ENCODE data around the gene FAM118A. TPM values are rescaled to one million over a fixed set of nuclear protein-coding genes. Genes with fewer than 3 reads are reported as not detected.

The FAM118A gene
- total RNA-seq, 6 experiments from 2014 or later, result 8.6 to 13.2 (median 10.7) TPM

GRCh38 chr22:45376009-45376408 is 66.3 kb downstream of the FAM118A start:
- Mint-ChIP-seq H3K27me3 (ENCODE audit: insufficient read depth) (peaks cover 19% of the 10 kb centered on the region), H3K4me1 (ENCODE audit: low read depth) (no peaks in the 10 kb centered on the region), H3K27ac (no peak overlapping the region), H3K36me3 (ENCODE audit: low read depth) (no peaks in the 10 kb centered on the region; the same call in 1 of the 2 replicates), H3K4me3 (no peak overlapping the region), H3K9me3 (peaks cover 5% of the 10 kb centered on the region; the same call in 1 of the 2 replicates)
- no peak for TF ChIP-seq CTCF (IDR thresholded peaks at IDR 0.05)
- no peak for DNase-seq

GRCh38 chr22:45376703-45377102 is 67.0 kb downstream of the FAM118A start:
- no peak overlapping the region for H3K27ac Mint-ChIP-seq
- DNase-seq, result no peak
- H3K27me3 Mint-ChIP-seq (ENCODE audit: insufficient read depth), result peaks cover 18% of the 10 kb centered on the region
- no peaks in the 10 kb centered on the region for H3K4me1 Mint-ChIP-seq (ENCODE audit: low read depth)
- H3K9me3 Mint-ChIP-seq, result peaks cover 5% of the 10 kb centered on the region; the same call in 1 of the 2 replicates
- no peaks in the 10 kb centered on the region; the same call in 1 of the 2 replicates for H3K36me3 Mint-ChIP-seq (ENCODE audit: low read depth)
- H3K4me3 Mint-ChIP-seq, result no peak overlapping the region
- TF ChIP-seq CTCF (IDR thresholded peaks at IDR 0.05), result no peak

GRCh38 chr22:45381348-45381747 is 71.6 kb downstream of the FAM118A start:
- H3K36me3 Mint-ChIP-seq (ENCODE audit: low read depth), result no peaks in the 10 kb centered on the region
- DNase-seq, result no peak
- H3K27ac Mint-ChIP-seq, result no peak overlapping the region
- no peaks in the 10 kb centered on the region for H3K4me1 Mint-ChIP-seq (ENCODE audit: low read depth)
- no peaks in the 10 kb centered on the region for H3K9me3 Mint-ChIP-seq
- no peak overlapping the region for H3K4me3 Mint-ChIP-seq
- H3K27me3 Mint-ChIP-seq (ENCODE audit: insufficient read depth), result peaks cover 17% of the 10 kb centered on the region
- no peak for TF ChIP-seq CTCF (IDR thresholded peaks at IDR 0.05)

- Mint-ChIP-seq H3K27me3 (ENCODE audit: insufficient read depth) (peaks cover 12% of the 10 kb centered on the region), H3K36me3 (ENCODE audit: low read depth) (no peaks in the 10 kb centered on the region), H3K9me3 (no peaks in the 10 kb centered on the region), H3K4me3 (no peak overlapping the region), H3K27ac (no peak overlapping the region), H3K4me1 (ENCODE audit: low read depth) (no peaks in the 10 kb centered on the region)
- DNase-seq, result no peak
- TF ChIP-seq CTCF (IDR thresholded peaks at IDR 0.05), result no peak
Measured at GRCh38 chr22:45389546-45389945, 79.8 kb downstream of the FAM118A start.

Other genes with a start within 250 kb of the FAM118A start
- gene NUP50, start 146.0 kb upstream of the FAM118A start, total RNA-seq (2021; fragmentation: NEBNext Ultra II Directional; extraction: Animal tissue kit (Norgen Biotek cat#: 25700)), result 10 to 100 TPM; 44.3 to 63.0 (median 56.6) TPM
- gene KIAA0930, start 69.0 kb upstream of the FAM118A start, total RNA-seq (2021; fragmentation: NEBNext Ultra II Directional; extraction: Animal tissue kit (Norgen Biotek cat#: 25700)), result 10 to 100 TPM; 53.9 to 70.1 (median 57.8) TPM
- gene UPK3A, start 25.0 kb upstream of the FAM118A start, total RNA-seq (2021; fragmentation: NEBNext Ultra II Directional; extraction: Animal tissue kit (Norgen Biotek cat#: 25700)), result not detected
- under 1 TPM in 1 of 6 experiments, not detected in 5; 0.06 TPM for gene SMC1B, start 103.7 kb downstream of the FAM118A start, total RNA-seq (2021; fragmentation: NEBNext Ultra II Directional; extraction: Animal tissue kit (Norgen Biotek cat#: 25700))
- 1 to 10 TPM; 1.0 to 3.7 (median 2.4) TPM for gene RIBC2, start 103.8 kb downstream of the FAM118A start, total RNA-seq (2021; fragmentation: NEBNext Ultra II Directional; extraction: Animal tissue kit (Norgen Biotek cat#: 25700))
- gene FBLN1, start 192.9 kb downstream of the FAM118A start, total RNA-seq (2021; fragmentation: NEBNext Ultra II Directional; extraction: Animal tissue kit (Norgen Biotek cat#: 25700)), result 100 to 1,000 TPM; 199 to 346 (median 326) TPM

Measured in HFFc6 (cell line).